LNCaP clone FGC (cell line): ENCODE results near the gene SHROOM3.

Experiments used
- DNase-seq: peaks from one replicate; pipeline ENCODE4 v3.0.0-alpha.2; 2011; ENCODE audit warnings: low read depth
- H3K4me3 ChIP-seq: 2 replicates; pipeline ENCODE4 v1.5.1; 2011; ENCODE audit warnings: mild to moderate bottlenecking, low read depth, low read length, control low read depth
- CTCF ChIP-seq: IDR thresholded peaks from 2 replicates; pipeline ENCODE4 v1.5.1; 2012; ENCODE audit warnings: mild to moderate bottlenecking; ENCODE audit not compliant: control insufficient read depth, insufficient read depth; ENCODE audit errors: extremely low read depth

SHROOM3 gene

DNA sequence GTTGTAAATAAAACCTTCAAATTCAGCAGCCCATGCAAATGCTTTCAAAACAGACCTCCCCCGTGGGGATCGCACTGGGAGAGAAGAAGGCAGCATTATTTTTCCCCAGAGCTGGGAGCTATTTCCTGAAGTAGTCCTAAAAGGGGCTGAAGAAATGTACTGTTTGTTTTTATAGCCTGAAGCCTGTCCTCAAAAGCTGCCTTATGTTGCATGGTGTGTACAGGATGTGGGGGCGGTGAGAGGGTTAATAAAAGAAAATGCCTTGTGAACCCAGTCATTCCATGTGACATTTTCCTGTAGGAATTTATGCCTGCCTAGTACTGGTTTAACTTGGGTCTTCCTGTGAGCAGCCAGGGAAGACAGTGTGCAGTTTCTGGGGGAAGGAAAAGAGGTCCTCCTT lies 318.8 kb downstream of the SHROOM3 start:
- TF ChIP-seq CTCF: no peak
- no peak for DNase-seq
- H3K4me3 ChIP-seq: no peak overlapping the region

- DNase-seq: no peak
- TF ChIP-seq CTCF: no peak
- no peak overlapping the region for H3K4me3 ChIP-seq
These were observed 319.4 kb downstream of the SHROOM3 start for GRCh38 chr4:76754439-76754838.

GRCh38 chr4:76755756-76756155 lies 320.7 kb downstream of the SHROOM3 start:
- H3K4me3 ChIP-seq: no peak overlapping the region
- TF ChIP-seq CTCF: no peak
- no peak for DNase-seq

- no peak overlapping the region for H3K4me3 ChIP-seq
- no peak for TF ChIP-seq CTCF
- DNase-seq: no peak
These were observed 321.4 kb downstream of the SHROOM3 start for GRCh38 chr4:76756416-76756815.

DNA sequence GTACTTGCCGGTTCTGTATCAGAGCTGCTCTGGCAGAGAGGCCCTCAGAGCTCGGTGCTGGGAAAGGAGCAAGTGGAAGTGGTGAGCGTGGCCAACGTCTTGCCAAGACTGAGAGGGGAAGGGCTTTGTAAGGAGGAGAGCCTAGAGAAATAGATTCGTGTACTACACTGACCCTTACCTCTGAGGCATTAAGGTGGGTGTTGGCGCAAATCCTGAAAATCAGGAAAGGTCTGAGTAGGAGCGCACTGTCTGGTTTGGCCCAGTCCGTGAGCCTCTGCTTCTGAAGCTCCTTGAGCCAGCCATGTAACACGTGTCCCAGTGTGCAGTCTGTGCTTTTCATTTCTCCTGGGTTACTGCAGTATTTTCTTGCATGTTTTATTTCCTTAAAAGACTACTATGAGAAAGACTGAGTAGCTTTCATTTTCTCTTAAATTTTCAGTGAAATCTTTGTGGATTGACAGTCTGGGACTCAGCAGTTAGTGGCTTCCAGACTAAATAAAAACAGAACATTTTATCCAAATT lies 322.4 kb downstream of the SHROOM3 start:
- no peak overlapping the region for H3K4me3 ChIP-seq

DNA sequence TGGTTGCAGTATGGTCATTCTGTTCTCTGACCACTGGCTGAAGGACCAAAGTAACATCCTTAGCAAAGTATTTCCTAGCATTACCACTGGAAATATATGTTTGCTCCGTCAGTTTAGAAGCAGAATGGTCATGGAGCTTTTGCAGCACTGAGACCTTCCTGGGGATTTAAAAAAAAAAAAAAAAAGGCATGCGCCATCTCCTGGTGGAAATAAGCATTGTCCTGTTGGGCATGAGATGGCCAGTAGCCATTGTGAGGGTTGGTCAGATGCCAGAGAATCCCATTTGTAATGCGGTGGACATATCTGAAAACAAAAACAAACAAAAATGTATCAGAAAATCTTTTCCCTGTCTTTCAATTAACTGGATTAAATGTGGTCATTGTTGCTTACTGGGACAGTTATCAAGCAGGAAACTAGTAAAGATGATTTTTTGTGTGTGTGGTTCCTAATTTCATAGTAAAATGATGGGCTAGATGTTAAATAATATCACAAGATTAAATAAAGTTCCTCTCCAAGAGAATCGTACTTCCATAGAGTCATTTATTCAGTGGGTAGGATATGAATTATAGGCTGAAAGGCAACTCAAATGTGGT lies 323.4 kb downstream of the SHROOM3 start:
- peak; percentile 75 for TF ChIP-seq CTCF
- no peak overlapping the region for H3K4me3 ChIP-seq
- DNase-seq: peak; percentile 56

More for the DNA sequence above, 322.4 kb downstream of the SHROOM3 start:
- no peak for DNase-seq
- TF ChIP-seq CTCF: no peak

DNA sequence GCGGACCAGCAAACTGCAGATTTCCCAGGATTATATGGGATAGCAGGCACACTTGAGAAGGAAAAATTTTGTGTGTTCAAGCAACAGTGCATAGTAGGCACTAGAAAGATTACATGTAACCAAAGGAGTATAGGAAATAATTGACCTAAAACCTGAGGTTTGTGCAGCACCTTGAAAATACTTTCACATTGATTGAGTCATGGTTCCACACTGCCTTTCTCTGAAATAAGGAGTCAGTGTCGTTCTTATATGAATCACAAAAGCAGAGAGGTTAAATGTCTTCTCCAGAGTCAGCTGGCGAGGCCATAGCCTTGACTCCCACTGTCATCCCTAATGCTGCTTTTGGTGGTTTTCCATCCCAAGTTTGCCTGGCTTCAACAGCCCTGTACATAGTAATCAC lies 324.0 kb downstream of the SHROOM3 start:
- no peak for DNase-seq
- no peak for TF ChIP-seq CTCF
- no peak overlapping the region for H3K4me3 ChIP-seq
